ENCODE data around the gene PMEL. TPM values are rescaled to one million over a fixed set of nuclear protein-coding genes. Genes with fewer than 3 reads are reported as not detected.
A peak's percentile ranks its signal among the peaks of the same experiment; 100 is the strongest.

The PMEL gene
- total RNA-seq, 1 experiment from 2014 or later = 5.8 TPM

DNA sequence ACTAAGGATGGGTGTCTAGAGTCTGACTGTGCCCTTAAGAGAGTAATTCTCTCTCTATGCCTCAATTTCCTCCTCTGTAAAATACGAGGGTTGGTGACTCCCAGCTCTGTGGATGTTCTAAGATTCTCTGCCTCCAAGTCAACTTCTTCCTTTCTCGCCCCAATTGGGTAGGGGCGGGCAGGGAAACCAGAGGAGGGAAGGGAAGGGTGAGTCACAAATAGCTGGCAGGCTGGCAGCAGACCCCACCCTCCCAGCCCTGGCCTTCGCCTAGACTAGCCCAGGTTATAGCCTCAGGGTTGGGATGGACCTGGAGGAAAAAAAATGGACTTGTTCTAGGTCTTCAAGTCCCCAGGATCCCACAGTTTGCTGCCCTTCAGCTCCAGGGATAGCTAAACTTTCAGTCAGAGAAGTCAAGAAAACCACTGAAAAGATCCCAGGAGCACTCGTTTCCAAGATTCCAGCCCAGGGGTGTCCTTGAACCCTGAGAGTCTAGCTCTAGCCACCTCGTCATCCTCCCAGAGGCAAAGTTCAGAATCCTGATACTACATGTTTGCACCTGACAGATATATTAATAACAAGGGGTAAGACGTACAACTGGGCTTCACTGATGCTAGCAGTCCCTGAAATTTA lies 32.6 kb downstream of the PMEL start:
- Histone ChIP-seq H3K4me3 (replicated peaks in 1 of 2; ENCODE audit: low read depth in 1 of 2, low read length in 2 of 2) (peak overlapping the region; percentile 71 to 74), H3K4me2 (ENCODE audit: low read length) (peak overlapping the region; percentile 91), H3K9ac (ENCODE audit: low read length) (peak overlapping the region; percentile 73), H3K79me2 (ENCODE audit: insufficient read depth, low read length) (no peaks in the 10 kb centered on the region), H3K27me3 (ENCODE audit: insufficient read depth, low read length) (no peaks in the 10 kb centered on the region), H3K36me3 (ENCODE audit: control insufficient read depth in 1 of 2, insufficient read depth in 2 of 2, low read length in 2 of 2) (no peaks in the 10 kb centered on the region), H3K9me3 (ENCODE audit: control insufficient read depth in 1 of 2, insufficient read depth in 1 of 2, low read depth in 1 of 2, low read length in 2 of 2) (no peaks in the 10 kb centered on the region), H3K27ac (ENCODE audit: low read depth, low read length) (peak overlapping the region; percentile 54; the same call in 1 of the 2 replicates), H2AFZ (ENCODE audit: low read depth, low read length, poor library complexity, severe bottlenecking) (no peak overlapping the region), H4K20me1 (ENCODE audit: insufficient read depth) (no peaks in the 10 kb centered on the region), H3K4me1 (ENCODE audit: control insufficient read depth in 1 of 2, insufficient read depth in 2 of 2, low read length in 2 of 2) (peaks cover 27 to 67% of the 10 kb centered on the region in 2 experiments), H3K9me2 (ENCODE audit: insufficient read depth) (no peaks in the 10 kb centered on the region)
- intact Hi-C loops (cut with micrococcal nuclease) = loop anchor here (5.0 kb wide), 1 partner anchor 109 kb away; the partner anchor contains the start of gene RPS26
- TF ChIP-seq FOSL1 (IDR thresholded peaks at IDR 0.05; ENCODE audit: low read depth) (no peak), POLR2AphosphoS5 (IDR thresholded peaks at IDR 0.05; ENCODE audit: low read depth, low read length) (peak; percentile 56)
- ChIA-PET POLR2A (interaction anchor here (0.8 to 1.9 kb wide), 4 partner anchors 13 to 171 kb away, joined by 3 to 7 read pairs (median 3); partner anchors contain the start of genes DNAJC14, PA2G4 and RAB5B), RAD21 (ENCODE audit: low non-redundant PET in 1 of 2, low total read pairs in 2 of 2, uncharacterized antibody in 2 of 2, unreplicated experiment in 2 of 2) (no interaction called here), CTCF (interaction anchor here (1.1 to 2.1 kb wide), 3 partner anchors 62 to 195 kb away, joined by 3 to 10 read pairs (median 4); no protein-coding TSS in a partner anchor)
- DNase-seq (ENCODE audit: low read depth, low spot score) = peak; percentile 22
- ATAC-seq = peak; percentile 31
- no TSS peak for BruUV-seq (replicated peaks)

DNA sequence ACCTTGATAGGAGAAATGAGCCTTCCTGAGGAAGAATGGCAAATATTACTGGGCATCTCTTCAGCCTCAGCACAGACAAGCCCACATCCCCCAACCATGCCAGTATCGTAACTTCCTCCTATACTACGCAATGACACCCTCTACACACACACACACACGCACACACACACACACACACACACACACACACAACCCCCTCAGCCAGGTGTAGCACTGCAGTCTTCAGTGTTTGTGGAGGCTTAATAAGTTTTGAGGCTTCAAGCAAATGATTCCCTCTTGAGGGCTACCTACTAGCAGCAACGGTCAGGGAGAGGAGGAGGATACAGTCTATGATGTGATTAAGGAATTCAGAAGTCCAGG lies 33.3 kb downstream of the PMEL start:
- POLR2A ChIA-PET = interaction anchor here (0.8 to 2.3 kb wide), 4 partner anchors 13 to 103 kb away, joined by 3 to 7 read pairs (median 5); partner anchors contain the start of genes DNAJC14 and RAB5B
- no TSS peak for BruUV-seq (replicated peaks)
- Histone ChIP-seq H3K9me3 (ENCODE audit: control insufficient read depth in 1 of 2, insufficient read depth in 1 of 2, low read depth in 1 of 2, low read length in 2 of 2) (no peaks in the 10 kb centered on the region), H3K4me2 (ENCODE audit: low read length) (peak overlapping the region; percentile 91), H3K79me2 (ENCODE audit: insufficient read depth, low read length) (peaks cover 7% of the 10 kb centered on the region; the same call in 1 of the 2 replicates), H3K27ac (ENCODE audit: low read depth, low read length) (peak overlapping the region; percentile 54), H3K27me3 (ENCODE audit: insufficient read depth, low read length) (no peaks in the 10 kb centered on the region), H2AFZ (ENCODE audit: low read depth, low read length, poor library complexity, severe bottlenecking) (no peak overlapping the region), H3K9me2 (ENCODE audit: insufficient read depth) (no peaks in the 10 kb centered on the region), H3K9ac (ENCODE audit: low read length) (peak overlapping the region; percentile 73), H3K4me1 (ENCODE audit: control insufficient read depth in 1 of 2, insufficient read depth in 2 of 2, low read length in 2 of 2) (peaks cover 27 to 59% of the 10 kb centered on the region in 2 experiments), H3K4me3 (replicated peaks in 1 of 2; ENCODE audit: low read depth in 1 of 2, low read length in 2 of 2) (peak overlapping the region; percentile 71 to 74), H3K36me3 (ENCODE audit: control insufficient read depth in 1 of 2, insufficient read depth in 2 of 2, low read length in 2 of 2) (no peaks in the 10 kb centered on the region), H4K20me1 (ENCODE audit: insufficient read depth) (no peaks in the 10 kb centered on the region)
- CTCF ChIA-PET = interaction anchor here (1.0 to 2.1 kb wide), 4 partner anchors 8 to 194 kb away, joined by 3 to 10 read pairs (median 4); no protein-coding TSS in a partner anchor
- intact Hi-C loops (cut with micrococcal nuclease) = loop anchor here (5.0 kb wide), 1 partner anchor 110 kb away; the partner anchor contains the start of gene RPS26
- ATAC-seq (0 out of 2 replicates have a peak, but pooled peaks have one; percentile 3), DNase-seq (ENCODE audit: low read depth, low spot score) (no peak)
- RAD21 ChIA-PET (ENCODE audit: low non-redundant PET in 1 of 2, low total read pairs in 2 of 2, uncharacterized antibody in 2 of 2, unreplicated experiment in 2 of 2) = no interaction called here
- TF ChIP-seq, protein P1, sequence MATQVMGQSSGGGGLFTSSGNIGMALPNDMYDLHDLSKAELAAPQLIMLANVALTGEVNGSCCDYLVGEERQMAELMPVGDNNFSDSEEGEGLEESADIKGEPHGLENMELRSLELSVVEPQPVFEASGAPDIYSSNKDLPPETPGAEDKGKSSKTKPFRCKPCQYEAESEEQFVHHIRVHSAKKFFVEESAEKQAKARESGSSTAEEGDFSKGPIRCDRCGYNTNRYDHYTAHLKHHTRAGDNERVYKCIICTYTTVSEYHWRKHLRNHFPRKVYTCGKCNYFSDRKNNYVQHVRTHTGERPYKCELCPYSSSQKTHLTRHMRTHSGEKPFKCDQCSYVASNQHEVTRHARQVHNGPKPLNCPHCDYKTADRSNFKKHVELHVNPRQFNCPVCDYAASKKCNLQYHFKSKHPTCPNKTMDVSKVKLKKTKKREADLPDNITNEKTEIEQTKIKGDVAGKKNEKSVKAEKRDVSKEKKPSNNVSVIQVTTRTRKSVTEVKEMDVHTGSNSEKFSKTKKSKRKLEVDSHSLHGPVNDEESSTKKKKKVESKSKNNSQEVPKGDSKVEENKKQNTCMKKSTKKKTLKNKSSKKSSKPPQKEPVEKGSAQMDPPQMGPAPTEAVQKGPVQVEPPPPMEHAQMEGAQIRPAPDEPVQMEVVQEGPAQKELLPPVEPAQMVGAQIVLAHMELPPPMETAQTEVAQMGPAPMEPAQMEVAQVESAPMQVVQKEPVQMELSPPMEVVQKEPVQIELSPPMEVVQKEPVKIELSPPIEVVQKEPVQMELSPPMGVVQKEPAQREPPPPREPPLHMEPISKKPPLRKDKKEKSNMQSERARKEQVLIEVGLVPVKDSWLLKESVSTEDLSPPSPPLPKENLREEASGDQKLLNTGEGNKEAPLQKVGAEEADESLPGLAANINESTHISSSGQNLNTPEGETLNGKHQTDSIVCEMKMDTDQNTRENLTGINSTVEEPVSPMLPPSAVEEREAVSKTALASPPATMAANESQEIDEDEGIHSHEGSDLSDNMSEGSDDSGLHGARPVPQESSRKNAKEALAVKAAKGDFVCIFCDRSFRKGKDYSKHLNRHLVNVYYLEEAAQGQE (IDR thresholded peaks at IDR 0.05; ENCODE audit: low read depth) = no peak
- no peak for TF ChIP-seq POLR2AphosphoS5 (IDR thresholded peaks at IDR 0.05; ENCODE audit: low read depth, low read length)
- no peak for TF ChIP-seq EGR1 (IDR thresholded peaks at IDR 0.05; ENCODE audit: low read depth)
- TF ChIP-seq CEBPB (IDR thresholded peaks at IDR 0.05; ENCODE audit: low read depth) = no peak
- TF ChIP-seq TCF7L2 (IDR thresholded peaks at IDR 0.05; ENCODE audit: borderline replicate concordance, extremely low read depth, insufficient read depth, insufficient read length) = no peak
- TF ChIP-seq SIN3A (IDR thresholded peaks at IDR 0.05; ENCODE audit: low read depth) = no peak
- no peak for TF ChIP-seq YY1 (IDR thresholded peaks at IDR 0.05; ENCODE audit: extremely low read depth, insufficient replicate concordance, low read depth, low read length)
- TF ChIP-seq, protein P2, sequence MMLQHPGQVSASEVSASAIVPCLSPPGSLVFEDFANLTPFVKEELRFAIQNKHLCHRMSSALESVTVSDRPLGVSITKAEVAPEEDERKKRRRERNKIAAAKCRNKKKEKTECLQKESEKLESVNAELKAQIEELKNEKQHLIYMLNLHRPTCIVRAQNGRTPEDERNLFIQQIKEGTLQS (IDR thresholded peaks at IDR 0.05) = no peak
- TF ChIP-seq, protein P3, sequence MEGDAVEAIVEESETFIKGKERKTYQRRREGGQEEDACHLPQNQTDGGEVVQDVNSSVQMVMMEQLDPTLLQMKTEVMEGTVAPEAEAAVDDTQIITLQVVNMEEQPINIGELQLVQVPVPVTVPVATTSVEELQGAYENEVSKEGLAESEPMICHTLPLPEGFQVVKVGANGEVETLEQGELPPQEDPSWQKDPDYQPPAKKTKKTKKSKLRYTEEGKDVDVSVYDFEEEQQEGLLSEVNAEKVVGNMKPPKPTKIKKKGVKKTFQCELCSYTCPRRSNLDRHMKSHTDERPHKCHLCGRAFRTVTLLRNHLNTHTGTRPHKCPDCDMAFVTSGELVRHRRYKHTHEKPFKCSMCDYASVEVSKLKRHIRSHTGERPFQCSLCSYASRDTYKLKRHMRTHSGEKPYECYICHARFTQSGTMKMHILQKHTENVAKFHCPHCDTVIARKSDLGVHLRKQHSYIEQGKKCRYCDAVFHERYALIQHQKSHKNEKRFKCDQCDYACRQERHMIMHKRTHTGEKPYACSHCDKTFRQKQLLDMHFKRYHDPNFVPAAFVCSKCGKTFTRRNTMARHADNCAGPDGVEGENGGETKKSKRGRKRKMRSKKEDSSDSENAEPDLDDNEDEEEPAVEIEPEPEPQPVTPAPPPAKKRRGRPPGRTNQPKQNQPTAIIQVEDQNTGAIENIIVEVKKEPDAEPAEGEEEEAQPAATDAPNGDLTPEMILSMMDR (IDR thresholded peaks at IDR 0.05 in 2 of 3, conservative IDR thresholded peaks at IDR 0.05 in 1 of 3; ENCODE audit: borderline replicate concordance in 1 of 3, insufficient read depth in 1 of 3, low read depth in 2 of 3, low read length in 2 of 3) = no peak
